Activated naive CD8-positive, alpha-beta T cell treated with anti-CD3 and anti-CD28 coated beads, Interleukin-2, amount 10 ng/mL, durations not matched to agents 7 days and 5 days (primary cell): ENCODE results near the gene GPA33. TPM values are rescaled to one million over a fixed set of nuclear protein-coding genes. Genes with fewer than 3 reads are reported as not detected.

Experiments
- ATAC-seq: fragments of 150-1000 bp; cut with Tn5 transposase; one replicate; pipeline ENCODE4 v1.10.0; 2021; ENCODE audit warnings: low read depth, moderate library complexity
- POLR2A ChIA-PET: fragments of 350-600 bp; sonication (Branson Sonifier 250); formaldehyde crosslinking; loops from one replicate; lab custom pipeline; 2021; ENCODE audit warnings: antibody characterized with exemption; lab: Charles Lee
- DNase-seq: peaks from one replicate; pipeline ENCODE4 v3.0.0; 2021
- H3K27ac Mint-ChIP-seq: one replicate; pipeline ENCODE4 v1.8.0; 2022; ENCODE audit warnings: mild to moderate bottlenecking, mixed read lengths
- H3K27me3 Mint-ChIP-seq: one replicate; pipeline ENCODE4 v1.8.0; 2022; ENCODE audit warnings: mild to moderate bottlenecking, moderate library complexity, mixed read lengths
- H3K36me3 Mint-ChIP-seq: one replicate; pipeline ENCODE4 v1.8.0; 2021; ENCODE audit warnings: mild to moderate bottlenecking, mixed read lengths
- H3K4me1 Mint-ChIP-seq: one replicate; pipeline ENCODE4 v1.8.0; 2021; ENCODE audit warnings: mixed read lengths
- H3K4me3 Mint-ChIP-seq: one replicate; pipeline ENCODE4 v1.8.0; 2022; ENCODE audit warnings: mild to moderate bottlenecking, moderate library complexity, mixed read lengths
- H3K9me3 Mint-ChIP-seq: one replicate; pipeline ENCODE4 v1.8.0; 2021; ENCODE audit warnings: mixed read lengths
- total RNA-seq, 2 experiments: library from RNA; stranded (reverse); gene quantifications; one replicate each; pipeline ENCODE4 v1.2.3, GENCODE V29; 2021

GPA33 gene
- total RNA-seq, 2 experiments from 2014 or later = 3.0 TPM

- Mint-ChIP-seq H3K36me3 (peaks cover 8% of the 10 kb centered on the region), H3K4me1 (peaks cover 5% of the 10 kb centered on the region), H3K27me3 (peaks cover 7% of the 10 kb centered on the region), H3K4me3 (no peak overlapping the region), H3K27ac (no peak overlapping the region), H3K9me3 (peaks cover 9% of the 10 kb centered on the region)
- DNase-seq = no peak
- no peak for ATAC-seq
- POLR2A ChIA-PET = no interaction called here
Observed at GRCh38 chr1:167003711-167004110, 86.5 kb downstream of the GPA33 start.

Other genes starting within 250 kb of the GPA33 start
- 10 to 100 TPM; 14.4 to 15.3 TPM for gene TADA1, start 214.1 kb downstream of the GPA33 start, total RNA-seq
- gene ILDR2, start 114.8 kb downstream of the GPA33 start, total RNA-seq = 1 to 10 TPM; 3.5 to 4.3 TPM
- gene MAEL, start 101.1 kb downstream of the GPA33 start, total RNA-seq = not detected
- not detected for gene STYXL2, start 3.7 kb upstream of the GPA33 start, total RNA-seq
- 10 to 100 TPM; 25.6 to 28.0 TPM for gene POU2F1, start 130.5 kb upstream of the GPA33 start, total RNA-seq